NOMO-1 treated with dmso at 0.1 percent for 144 hours (cell line): ENCODE measurements around the gene PLA2G4F.

Source experiments
- DNase-seq: peaks from one replicate; lab custom pipeline; 2025; ENCODE audit not compliant: unreplicated experiment; lab: John Stamatoyannopoulos, UW

Gene PLA2G4F, protein sequence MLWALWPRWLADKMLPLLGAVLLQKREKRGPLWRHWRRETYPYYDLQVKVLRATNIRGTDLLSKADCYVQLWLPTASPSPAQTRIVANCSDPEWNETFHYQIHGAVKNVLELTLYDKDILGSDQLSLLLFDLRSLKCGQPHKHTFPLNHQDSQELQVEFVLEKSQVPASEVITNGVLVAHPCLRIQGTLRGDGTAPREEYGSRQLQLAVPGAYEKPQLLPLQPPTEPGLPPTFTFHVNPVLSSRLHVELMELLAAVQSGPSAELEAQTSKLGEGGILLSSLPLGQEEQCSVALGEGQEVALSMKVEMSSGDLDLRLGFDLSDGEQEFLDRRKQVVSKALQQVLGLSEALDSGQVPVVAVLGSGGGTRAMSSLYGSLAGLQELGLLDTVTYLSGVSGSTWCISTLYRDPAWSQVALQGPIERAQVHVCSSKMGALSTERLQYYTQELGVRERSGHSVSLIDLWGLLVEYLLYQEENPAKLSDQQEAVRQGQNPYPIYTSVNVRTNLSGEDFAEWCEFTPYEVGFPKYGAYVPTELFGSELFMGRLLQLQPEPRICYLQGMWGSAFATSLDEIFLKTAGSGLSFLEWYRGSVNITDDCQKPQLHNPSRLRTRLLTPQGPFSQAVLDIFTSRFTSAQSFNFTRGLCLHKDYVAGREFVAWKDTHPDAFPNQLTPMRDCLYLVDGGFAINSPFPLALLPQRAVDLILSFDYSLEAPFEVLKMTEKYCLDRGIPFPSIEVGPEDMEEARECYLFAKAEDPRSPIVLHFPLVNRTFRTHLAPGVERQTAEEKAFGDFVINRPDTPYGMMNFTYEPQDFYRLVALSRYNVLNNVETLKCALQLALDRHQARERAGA

DNA sequence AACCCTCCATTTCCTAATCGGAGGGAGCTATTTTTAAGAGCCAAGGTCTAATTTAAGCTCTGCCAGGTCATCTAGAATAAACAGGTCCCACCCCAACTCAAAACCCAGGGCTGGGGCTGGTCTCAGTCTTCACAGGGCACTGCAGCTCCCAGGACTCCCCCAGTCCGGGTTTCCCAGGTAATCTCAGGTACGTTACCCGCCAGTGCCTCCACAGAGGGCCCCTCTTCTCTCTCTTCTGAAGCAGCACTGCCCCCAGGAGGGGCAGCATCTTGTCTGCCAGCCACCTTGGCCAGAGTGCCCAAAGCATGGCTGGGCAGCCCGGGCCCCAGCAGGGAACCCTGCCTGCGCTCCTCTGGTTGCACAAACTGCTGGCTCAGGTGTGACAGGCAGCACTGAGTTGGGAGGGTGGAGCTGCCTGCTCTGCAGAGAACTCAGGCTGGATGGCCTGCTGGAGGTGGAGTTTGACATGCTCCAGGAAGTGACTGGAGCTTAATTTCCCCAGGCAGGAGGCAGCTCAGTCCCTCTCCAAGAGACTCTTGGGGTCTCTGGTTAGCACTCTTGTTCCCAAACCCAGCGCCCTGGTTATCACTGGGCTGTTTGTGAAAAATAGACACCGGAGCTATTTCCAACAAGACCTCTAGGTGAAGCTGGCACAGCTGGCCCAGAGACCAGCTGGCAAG is at the start of gene PLA2G4F:
PLA2G4F (minus strand) TSS at position 394 of the 680 bp plus-strand sequence; CDS start at position 307, 87 bp downstream.
- DNase-seq: no peak

DNA sequence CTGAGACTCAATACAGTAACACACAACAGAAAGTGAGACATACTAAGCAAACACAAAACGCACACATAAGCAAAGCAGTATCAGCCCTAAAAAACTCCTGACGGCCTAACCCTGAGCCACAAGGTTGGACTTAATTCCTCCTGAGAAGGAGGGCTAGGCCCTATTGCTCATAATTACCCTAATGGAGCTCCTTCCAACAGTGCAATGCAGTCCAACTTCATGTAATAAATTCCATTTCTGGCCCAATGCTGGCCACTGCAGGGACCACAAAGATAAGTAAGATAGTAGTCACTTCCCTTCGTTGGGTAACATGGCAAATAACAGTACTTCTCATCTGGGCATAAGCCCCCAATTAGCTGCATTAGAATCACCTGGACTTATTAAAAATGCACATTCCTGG is 47.5 kb upstream of the PLA2G4F start:
- DNase-seq: no peak

DNA sequence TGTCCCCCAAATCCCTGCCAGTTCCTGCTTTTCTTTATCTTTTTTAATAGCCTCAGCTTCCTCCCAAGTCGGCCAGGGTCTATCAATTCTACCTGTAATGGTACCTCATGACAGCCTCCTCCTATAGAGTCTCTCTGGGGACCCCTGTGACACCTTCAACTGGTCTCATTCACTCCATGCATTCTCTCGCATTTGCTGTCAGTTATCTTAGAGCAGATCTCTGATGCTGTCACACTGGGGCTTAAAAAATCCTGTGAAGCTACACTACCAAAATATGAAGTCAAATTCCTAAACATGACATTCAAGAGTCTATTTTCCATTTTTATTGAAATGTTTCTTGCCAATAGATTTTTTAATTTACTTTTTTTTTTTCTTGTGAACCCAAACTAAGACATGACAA is 46.2 kb upstream of the PLA2G4F start:
- no peak for DNase-seq

DNA sequence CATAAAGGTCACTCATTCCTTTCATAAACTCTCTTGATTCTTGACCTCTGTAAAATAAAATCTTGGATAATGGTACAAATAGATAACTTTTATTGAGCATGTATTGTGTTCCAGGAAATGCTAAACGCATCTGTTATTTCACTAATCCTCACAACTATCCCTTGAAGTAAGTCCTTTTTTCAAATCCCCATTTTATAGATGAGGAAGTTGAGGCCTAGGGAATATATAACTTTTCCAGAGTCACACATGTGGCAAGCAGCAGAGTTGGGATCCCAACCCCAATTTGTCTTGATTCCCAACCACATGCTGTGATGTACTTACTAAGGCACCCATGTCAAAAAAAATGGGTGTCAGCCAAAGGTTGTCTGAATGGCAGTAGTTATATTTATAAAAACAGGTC is 45.4 kb upstream of the PLA2G4F start:
- DNase-seq: no peak

DNA sequence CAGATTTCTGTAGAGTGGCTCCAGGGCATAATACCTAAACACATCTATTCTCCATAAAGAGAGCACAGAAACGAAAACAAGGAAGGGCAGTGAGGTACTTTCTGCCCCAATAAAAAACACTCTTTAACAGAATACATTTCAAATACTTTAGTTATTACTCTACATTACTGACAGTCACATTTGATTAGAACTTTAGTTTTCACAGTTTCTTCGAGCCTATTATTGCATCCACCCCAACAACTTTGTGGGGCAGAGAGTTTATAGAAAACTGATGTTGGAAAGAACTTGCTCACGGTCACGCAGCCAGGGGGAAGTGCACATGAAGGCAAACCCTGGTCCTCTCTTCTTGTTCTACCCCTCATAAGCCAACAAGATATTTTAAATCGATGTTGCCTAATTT is 42.7 kb upstream of the PLA2G4F start:
- no peak for DNase-seq

DNA sequence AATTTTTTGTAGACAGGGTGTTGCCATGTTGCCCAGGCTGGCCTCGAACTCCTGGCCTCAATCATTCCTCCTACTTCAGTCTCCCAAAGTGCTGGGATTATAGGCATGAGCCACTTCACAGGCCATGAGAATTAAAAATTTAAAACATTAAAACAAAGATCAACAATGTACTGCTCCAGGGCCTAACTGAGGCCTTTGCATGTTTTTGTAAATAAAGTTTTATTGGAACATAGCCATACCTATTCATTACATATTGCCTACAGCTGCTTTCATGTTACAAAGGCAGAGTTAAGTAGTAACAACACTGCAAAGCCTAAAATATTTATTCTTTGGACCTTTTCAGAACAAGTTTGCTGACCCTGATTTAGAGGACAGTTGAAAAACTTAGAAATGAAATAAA is 42.1 kb upstream of the PLA2G4F start:
- DNase-seq: no peak

DNA sequence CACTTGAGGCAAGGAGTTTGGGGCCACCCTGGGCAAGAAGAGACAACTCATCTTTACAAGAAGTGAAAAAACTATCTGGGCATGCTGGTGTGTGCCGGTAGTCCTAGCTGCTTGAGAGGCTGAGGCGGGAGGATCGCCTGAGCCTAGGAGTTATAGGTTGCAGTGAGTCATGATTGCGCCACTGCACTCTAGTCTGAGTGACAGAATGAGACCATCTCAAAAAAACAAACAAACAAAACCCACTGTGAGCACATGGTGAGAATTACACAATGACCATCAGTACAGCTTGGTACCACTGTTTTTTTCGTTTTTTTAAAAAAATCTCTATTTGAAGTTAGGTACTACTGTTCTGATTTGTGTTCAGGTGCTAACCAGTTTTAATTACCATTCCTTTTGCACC is 38.1 kb upstream of the PLA2G4F start:
- DNase-seq: peak; percentile 11

DNA sequence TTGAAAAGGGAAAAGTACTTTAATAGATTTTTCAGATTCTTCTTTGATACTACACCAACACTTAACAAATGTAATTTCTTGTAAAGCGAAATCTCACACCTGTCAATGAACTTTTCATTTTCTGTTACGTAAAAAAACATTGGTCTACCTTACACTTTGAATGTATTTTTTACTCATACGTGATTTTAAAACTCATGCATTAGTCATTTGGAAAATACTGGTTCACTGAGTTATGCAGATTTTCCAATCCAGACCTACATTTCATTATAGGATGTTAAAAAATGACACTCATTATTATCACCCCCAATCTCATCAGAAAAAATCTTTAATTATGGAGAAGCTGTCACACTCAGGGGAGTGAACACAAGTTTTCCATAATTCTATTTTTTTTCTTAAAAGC is 36.9 kb upstream of the PLA2G4F start:
- DNase-seq: no peak

DNA sequence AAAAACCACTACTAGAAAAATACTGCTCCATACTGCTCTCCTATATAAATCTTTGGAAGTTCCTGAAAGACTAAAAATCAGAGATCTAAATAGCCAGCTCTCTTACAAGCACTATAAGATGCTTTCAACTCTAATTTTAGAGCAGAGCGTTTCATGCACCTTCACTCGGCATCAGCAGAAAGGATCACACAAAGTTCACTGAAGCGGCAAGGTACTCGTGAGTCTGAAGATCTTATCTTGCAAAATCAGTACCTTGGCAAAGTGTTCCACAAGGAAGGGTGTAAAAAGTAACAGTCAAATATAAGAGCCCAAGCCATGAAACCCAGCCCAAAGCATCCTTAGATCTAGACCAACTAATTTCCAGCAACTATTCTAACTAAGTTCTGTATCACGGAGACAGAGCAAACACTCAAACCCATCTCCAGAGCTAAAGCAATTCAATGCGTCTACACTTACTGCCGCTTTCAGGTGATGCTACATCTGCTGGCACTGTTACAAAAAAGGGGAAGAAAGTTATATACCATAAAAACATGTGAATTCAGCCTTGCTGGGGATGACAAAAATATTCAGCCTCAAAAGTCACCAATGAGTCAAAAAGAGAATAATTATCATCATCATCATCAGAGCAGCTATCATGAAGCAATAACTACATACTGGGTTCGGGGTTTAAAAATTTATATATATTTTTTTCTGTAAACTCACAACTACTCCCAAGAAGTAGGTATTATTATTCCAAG is 35.3 kb upstream of the PLA2G4F start:
- DNase-seq: no peak

DNA sequence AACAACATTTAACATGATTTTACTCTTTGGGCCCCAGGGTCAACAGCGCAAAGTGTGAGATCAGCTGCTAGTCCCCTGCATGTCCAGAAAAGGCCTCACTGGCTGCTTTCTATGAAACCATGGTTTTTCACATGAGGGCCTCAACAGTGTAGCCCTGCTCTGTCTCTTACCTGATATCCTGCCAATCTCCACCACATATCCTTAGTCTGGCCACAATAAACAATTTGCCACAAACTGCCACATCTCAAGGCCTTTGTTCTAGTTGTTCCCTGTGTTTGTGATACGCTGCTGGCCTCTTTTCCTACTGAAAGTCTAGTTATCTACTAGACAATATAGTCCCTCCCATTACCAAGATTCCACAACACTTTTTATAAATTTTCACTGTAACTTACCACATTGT is 33.9 kb upstream of the PLA2G4F start:
- DNase-seq: no peak

DNA sequence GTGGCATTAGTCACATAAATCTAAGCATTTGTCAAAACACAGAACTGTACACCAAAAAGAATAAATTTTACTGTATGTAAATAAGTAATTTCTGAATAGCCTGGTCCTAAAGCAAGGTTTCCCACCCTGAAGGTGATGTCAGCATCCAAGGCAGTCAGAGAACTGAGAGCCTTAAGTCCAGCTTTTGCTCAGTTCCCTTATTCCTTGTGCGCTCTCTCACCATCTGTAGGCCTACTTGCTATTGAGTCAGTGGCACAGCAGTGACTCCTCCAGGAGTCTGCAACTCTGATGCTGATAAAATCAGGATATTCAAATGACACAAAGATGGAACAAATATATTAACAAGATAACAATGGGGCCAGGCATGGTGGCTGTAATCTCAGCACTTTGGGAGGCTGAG is 29.4 kb upstream of the PLA2G4F start:
- no peak for DNase-seq

DNA sequence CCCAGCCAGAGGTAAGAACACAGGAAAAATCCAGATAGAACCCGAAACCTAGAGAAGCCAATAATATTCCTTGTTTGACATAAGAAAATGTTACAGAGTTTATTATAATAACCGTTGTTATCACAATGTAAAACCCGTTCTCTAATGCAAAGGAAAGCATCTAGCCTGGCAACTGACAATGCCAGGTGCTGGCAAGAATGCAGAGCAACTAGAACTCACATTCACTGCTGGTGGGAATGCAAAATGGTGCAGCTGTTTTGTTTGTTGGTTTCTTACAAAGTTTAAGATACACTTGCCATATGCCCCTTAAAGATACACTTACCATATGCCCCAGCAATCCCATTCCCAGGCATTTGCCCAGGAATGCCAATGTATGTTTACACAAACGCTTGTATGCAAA is 28.3 kb upstream of the PLA2G4F start:
- no peak for DNase-seq

DNA sequence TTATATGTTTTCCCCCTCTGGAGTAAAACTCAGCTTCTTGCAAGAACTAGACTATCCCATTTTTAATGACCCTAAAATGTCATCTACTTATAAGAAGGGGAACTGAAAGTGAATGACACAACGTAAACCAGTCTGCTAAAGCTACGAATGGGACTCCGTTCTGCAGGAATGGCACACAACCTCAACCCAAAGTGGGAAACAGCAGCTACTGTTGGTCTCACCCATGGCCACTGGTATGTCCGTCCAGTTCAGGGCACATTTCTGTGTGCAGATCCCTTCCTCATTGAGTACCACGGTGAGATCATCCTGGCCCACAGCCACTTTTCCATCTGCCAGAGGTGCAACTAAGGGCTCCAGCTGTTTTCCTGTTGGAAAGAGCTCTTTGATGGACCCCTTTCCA is 27.9 kb upstream of the PLA2G4F start:
- peak; percentile 77 for DNase-seq

DNA sequence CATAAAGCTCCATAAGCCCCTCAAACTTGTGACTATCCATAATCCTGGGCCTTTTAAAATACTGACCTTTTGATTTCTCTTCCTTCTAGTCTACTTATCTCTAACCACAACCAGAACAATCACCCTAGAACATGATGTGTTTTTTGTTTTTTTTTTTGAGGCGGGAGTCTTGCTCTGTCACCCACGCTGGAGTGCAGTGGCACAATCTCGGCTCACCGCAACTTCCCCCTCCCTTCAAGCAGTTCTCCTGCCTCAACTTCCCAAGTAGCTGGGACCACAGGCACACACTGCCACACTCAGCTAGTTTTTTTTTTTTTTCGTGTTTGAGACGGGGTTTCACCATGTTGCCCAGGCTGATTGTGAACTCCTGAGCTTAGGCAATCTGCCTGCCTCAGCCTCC is 26.5 kb upstream of the PLA2G4F start:
- peak; percentile 30 for DNase-seq

DNA sequence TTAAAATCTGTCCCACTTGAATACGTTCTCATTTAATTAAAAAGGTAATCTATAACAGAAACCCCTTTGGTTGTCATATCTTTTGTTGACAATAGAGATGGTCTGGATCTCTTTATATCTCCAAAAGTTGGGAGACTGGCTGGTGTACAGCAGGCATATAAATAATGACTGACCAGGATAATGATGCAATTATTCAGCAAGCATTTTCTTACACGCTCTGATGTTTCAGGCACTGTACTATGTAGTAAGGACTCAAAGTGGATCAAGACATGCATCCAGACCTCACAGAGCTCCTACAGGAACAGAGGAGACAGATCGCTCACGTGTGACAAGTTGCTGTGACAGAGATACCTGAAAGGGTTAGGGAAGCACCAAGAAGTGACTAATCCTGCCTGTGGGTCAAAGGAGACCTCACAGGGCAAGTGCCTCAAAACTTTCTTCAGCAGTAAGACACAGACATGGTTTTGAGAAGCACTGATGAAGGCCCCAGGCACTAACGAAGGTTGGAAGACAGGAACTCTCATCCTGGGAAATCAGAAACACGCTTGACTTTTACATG is 26.0 kb upstream of the PLA2G4F start:
- DNase-seq: no peak

DNA sequence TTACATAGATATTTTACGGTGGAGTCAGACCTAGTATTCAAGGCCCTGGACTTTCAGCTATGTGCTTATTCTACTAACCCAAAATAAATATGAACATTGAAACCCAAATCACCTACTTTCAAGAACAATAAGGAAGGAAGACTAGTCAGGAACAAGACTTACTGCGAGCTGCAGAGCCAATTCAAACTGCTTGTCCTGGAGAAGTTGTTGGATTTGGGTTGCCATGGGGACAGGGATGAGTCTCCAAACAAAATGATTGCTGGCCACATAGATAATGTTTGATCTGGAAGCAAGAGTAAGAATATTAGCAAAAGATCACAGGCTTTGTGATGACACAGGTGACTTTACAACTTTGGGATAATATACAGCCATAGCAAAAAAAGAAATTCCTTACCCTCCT is 21.6 kb upstream of the PLA2G4F start:
- DNase-seq: no peak

DNA sequence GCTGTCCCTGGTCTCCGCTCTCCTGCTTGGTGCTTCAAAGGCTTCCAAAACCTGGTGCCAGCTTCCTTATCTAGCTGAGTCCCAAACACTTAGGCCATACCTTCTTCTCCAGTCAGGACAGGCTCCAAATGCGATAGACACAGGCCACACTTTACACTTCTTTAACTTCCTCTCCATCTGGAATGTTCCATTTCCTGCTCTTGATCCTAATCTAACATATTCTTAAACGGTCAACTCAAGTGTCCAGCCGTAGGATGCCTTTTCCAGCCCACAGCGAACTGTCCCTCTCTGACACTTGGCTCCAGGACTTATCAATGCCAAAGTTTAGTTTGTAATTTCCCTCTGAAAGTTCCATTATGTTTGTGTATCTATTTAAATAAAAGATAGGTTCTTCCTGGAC is 19.2 kb upstream of the PLA2G4F start:
- DNase-seq: no peak

DNA sequence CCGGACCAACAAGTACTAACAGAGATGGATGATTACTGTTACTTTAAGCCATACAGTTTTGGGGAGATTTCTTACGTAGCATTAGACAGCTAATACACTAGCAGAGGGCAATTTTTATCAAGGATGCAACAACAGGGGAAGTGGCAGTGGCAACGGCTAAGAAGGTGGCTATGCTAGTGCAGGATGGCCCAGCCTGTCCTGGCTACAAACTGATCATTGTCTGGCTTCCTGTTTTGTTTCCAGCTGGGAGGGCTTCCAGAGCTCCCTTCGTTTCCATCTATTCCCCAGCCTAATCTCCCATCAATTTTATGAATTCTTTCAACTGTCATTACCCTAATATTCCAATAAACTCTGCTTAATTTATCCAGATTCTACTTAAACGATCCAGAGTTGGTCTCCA is 16.0 kb upstream of the PLA2G4F start:
- DNase-seq: no peak

DNA sequence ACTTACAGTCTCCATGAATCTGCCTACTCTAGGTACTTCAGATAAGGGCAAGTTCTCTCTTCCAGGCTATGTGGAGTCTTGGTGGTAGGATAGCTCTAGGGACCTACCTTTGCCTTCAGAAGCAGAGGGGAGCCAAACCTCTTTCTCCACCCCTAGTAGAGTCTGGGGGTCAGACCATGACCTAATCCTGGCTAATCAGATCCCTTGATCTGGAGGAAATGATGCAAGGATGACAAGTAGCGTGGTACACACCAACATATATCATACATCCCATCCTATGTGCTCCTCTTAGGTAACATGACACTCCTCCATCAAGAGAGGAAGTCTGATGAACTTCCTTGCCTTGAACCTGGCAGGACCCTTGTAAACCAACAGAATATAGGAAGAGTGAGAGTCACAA is 15.4 kb upstream of the PLA2G4F start:
- no peak for DNase-seq

DNA sequence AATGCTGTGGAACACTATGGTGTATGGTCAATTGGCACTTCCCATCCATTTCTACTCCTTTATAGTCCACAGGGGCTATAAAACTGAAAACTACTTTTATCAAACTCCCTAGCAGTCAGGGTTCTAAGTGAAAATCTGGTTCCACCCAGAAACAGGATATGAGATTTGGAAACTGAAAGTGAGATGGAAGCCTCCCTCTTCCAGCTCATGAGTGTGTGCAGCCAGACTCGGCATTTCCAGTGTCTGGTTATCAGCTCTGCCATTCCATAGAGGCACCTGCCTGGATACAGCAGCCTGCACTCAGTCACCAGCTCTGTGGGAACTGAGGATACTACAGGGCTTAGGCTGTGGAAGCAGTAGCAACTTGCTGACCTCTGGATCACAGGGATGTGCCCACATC is 14.7 kb upstream of the PLA2G4F start:
- DNase-seq: no peak
